Cardiac septum (tissue), 1 donor: ENCODE results near the gene BTBD9. TPM values are rescaled to one million over a fixed set of nuclear protein-coding genes. Genes with fewer than 3 reads are reported as not detected.
"Not testable (repeated sequence)": the region's sequence is repeated elsewhere in the genome, so short reads cannot be mapped to it uniquely, and the experiment has no call there.

Experiments
- DNase-seq: peaks from one replicate; pipeline ENCODE4 v3.0.0-alpha.2; 2020; ENCODE audit warnings: low spot score
- intact Hi-C: fragments of 100-400 bp; cut with DNase I; formaldehyde crosslinking; loops from one replicate; pipeline ENCODE4 v1.14.0; 2022
- total RNA-seq: library from RNA; stranded (reverse); fragmentation: NEBNext Ultra II Directional; extraction: Animal tissue kit (Norgen Biotek cat#: 25700); gene quantifications from one replicate; pipeline ENCODE4 v1.2.1, GENCODE V29; 2021
- donor health status: DM: no; HTN: no; CAD: no.

The BTBD9 gene
- total RNA-seq, 1 donor from 2014 or later, result 24.2 TPM

GRCh38 chr6:38371881-38372280 is 267.8 kb downstream of the BTBD9 start:
- intact Hi-C loops, result no loop called here
- DNase-seq, result no peak

GRCh38 chr6:38370653-38371601 is 268.8 kb downstream of the BTBD9 start:
- intact Hi-C loops, result no loop called here
- no peak for DNase-seq

GRCh38 chr6:38367231-38367630 is 272.5 kb downstream of the BTBD9 start:
- intact Hi-C loops, result no loop called here
- no peak for DNase-seq

- intact Hi-C loops, result no loop called here
- no peak for DNase-seq
Measured at GRCh38 chr6:38366234-38366633, 273.5 kb downstream of the BTBD9 start.

- intact Hi-C loops, result no loop called here
Measured at GRCh38 chr6:38364775-38365174, 275.0 kb downstream of the BTBD9 start.

GRCh38 chr6:38364127-38364526 is 275.6 kb downstream of the BTBD9 start:
- intact Hi-C loops, result no loop called here
- no peak for DNase-seq

More at GRCh38 chr6:38364775-38365174, 275.0 kb downstream of the BTBD9 start:
- no peak for DNase-seq

- intact Hi-C loops, result no loop called here
Measured at GRCh38 chr6:38355519-38355918, 284.2 kb downstream of the BTBD9 start.

GRCh38 chr6:38354905-38355304 is 284.8 kb downstream of the BTBD9 start:
- no peak for DNase-seq
- intact Hi-C loops, result no loop called here

More at GRCh38 chr6:38355519-38355918, 284.2 kb downstream of the BTBD9 start:
- no peak for DNase-seq

- DNase-seq, result no peak
- intact Hi-C loops, result no loop called here
Measured at GRCh38 chr6:38354037-38354381, 285.7 kb downstream of the BTBD9 start.

- no peak for DNase-seq
- intact Hi-C loops, result no loop called here
Measured at GRCh38 chr6:38353310-38354036, 286.3 kb downstream of the BTBD9 start.

- DNase-seq, result no peak
Measured at GRCh38 chr6:38352636-38353035, 287.1 kb downstream of the BTBD9 start.

GRCh38 chr6:38350942-38351341 is 288.8 kb downstream of the BTBD9 start:
- intact Hi-C loops, result no loop called here
- DNase-seq, result no peak

More at GRCh38 chr6:38352636-38353035, 287.1 kb downstream of the BTBD9 start:
- intact Hi-C loops, result no loop called here

- intact Hi-C loops, result no loop called here
- DNase-seq, result no peak
Measured at GRCh38 chr6:38350220-38350619, 289.5 kb downstream of the BTBD9 start.

- no peak for DNase-seq
- intact Hi-C loops, result no loop called here
Measured at GRCh38 chr6:38349795-38350194, 289.9 kb downstream of the BTBD9 start.

- no peak for DNase-seq
- intact Hi-C loops, result no loop called here
Measured at GRCh38 chr6:38349221-38349620, 290.5 kb downstream of the BTBD9 start.

- intact Hi-C loops, result no loop called here
- no peak for DNase-seq
Measured at GRCh38 chr6:38348371-38348770, 291.4 kb downstream of the BTBD9 start.

- intact Hi-C loops, DNase-seq: not testable (repeated sequence)
Measured at GRCh38 chr6:38347829-38348228, 291.9 kb downstream of the BTBD9 start.

- no peak for DNase-seq
- intact Hi-C loops, result no loop called here
Measured at GRCh38 chr6:38346291-38347079, 293.2 kb downstream of the BTBD9 start.

- DNase-seq, result no peak
- intact Hi-C loops, result no loop called here
Measured at GRCh38 chr6:38345586-38345985, 294.1 kb downstream of the BTBD9 start.

GRCh38 chr6:38341496-38341895 is 298.2 kb downstream of the BTBD9 start:
- intact Hi-C loops, result no loop called here
- no peak for DNase-seq
